Transverse colon (tissue), 4 donors: ENCODE data around the gene PSKH1. TPM values are rescaled to one million over a fixed set of nuclear protein-coding genes. Genes with fewer than 3 reads are reported as not detected.

Source experiments
- DNase-seq: peaks from one replicate; pipeline ENCODE4 v3.0.0-alpha.2; 2019
- H3K27ac ChIP-seq, 4 donors: fragments of 200-600 bp; sonication (generic); 2 replicates each; pipeline ENCODE4 v1.5.1; 2016 to 2018; ENCODE audit warnings: inconsistent platforms in 4 of 4
- H3K27me3 ChIP-seq: fragments of 200-600 bp; sonication (generic); 2 replicates; pipeline ENCODE4 v1.5.1; 2017; ENCODE audit warnings: inconsistent platforms
- H3K36me3 ChIP-seq, 4 donors: fragments of 200-600 bp; sonication (generic); 2 replicates each; pipeline ENCODE4 v1.5.1; 2017 to 2019; ENCODE audit warnings: inconsistent platforms in 4 of 4
- H3K4me1 ChIP-seq, 4 donors: fragments of 200-600 bp; sonication (generic); 2 replicates each; pipeline ENCODE4 v1.5.1; 2017 to 2020; ENCODE audit warnings: inconsistent platforms in 4 of 4
- H3K4me3 ChIP-seq, 4 donors: fragments of 200-600 bp; sonication (generic); 1 replicate in 1 of 4; 2 replicates in 3 of 4; pipeline versions ENCODE4 v1.5.1 to v1.6.1; 2017 to 2019; ENCODE audit warnings: inconsistent platforms in 4 of 4
- H3K9me3 ChIP-seq, 2 donors: fragments of 200-600 bp; sonication (generic); 2 replicates each; pipeline ENCODE4 v1.5.1; 2017 to 2019; ENCODE audit warnings: inconsistent platforms in 2 of 2
- CTCF ChIP-seq, 5 experiments: fragments of 200-600 bp in 3 of 5; fragments of 450-650 bp in 2 of 5; sonication (generic) in 3 of 5; IDR thresholded peaks; 1 replicate in 2 of 5; 2 replicates in 3 of 5; pipeline ENCODE4 v1.5.1; 2016 to 2017; ENCODE audit warnings: antibody characterized with exemption in 5 of 5, inconsistent platforms in 3 of 5, mild to moderate bottlenecking in 2 of 5, moderate library complexity in 1 of 5
- EP300 ChIP-seq: sonication (generic); formaldehyde crosslinking; IDR thresholded peaks from one replicate; pipeline ENCODE4 v1.6.1; 2017; ENCODE audit warnings: antibody characterized with exemption, low read depth
- POLR2A ChIP-seq: fragments of 450-650 bp; IDR thresholded peaks from one replicate; pipeline ENCODE4 v1.6.1; 2016; ENCODE audit warnings: antibody characterized with exemption, mild to moderate bottlenecking, moderate library complexity
- POLR2AphosphoS5 ChIP-seq, 3 donors: sonication (generic); formaldehyde crosslinking; IDR thresholded peaks; one replicate each; pipeline ENCODE4 v1.6.1; 2016; ENCODE audit warnings: antibody characterized with exemption in 3 of 3
- WGBS, 2 donors: methylation state at CpG; one replicate each; pipeline ENCODE4 v1.1.5; 2018; ENCODE audit warnings: low coverage in 1 of 2; 5-methylcytosine and 5-hydroxymethylcytosine counted together
- in situ Hi-C, 4 donors: fragments of 200-750 bp; cut with MboI; loops; one replicate each; pipeline versions ENCODE4 v1.15.0 to v1.15.1; 2017; ENCODE audit warnings: low sequenced_read_pairs in 3 of 4, low pct_ligation_motif_present in 1 of 4, low pct_unique_long_range_greater_than_20kb in 1 of 4
- intact Hi-C: fragments of 100-400 bp; cut with DNase I; formaldehyde crosslinking; loops from one replicate; pipeline ENCODE4 v1.15.1; 2023; ENCODE audit warnings: low total_unique reads
- total RNA-seq, 4 donors: library from RNA; depleted of rRNA; stranded (reverse); fragments of >200 nt; gene quantifications; one replicate each; pipeline ENCODE4 v1.1.0, GENCODE V29; 2016

PSKH1 gene
- total RNA-seq, 4 donors from 2014 or later, result 24.1 to 132 (median 56.2) TPM

GRCh38 chr16:67944690-67945391 lies 51.8 kb downstream of the PSKH1 start:
- WGBS, 2 donors, result 91% methylated on average over 24 of the region's 24 CpGs; no CpG with 5 or more reads in 1 of the 2 donors
- Histone ChIP-seq H3K4me1 (peaks cover 17 to 22% (median 20%) of the 10 kb centered on the region in 4 donors), H3K9me3 (no peaks in the 10 kb centered on the region), H3K27ac (peak overlapping the region; percentile 59 to 89 (median 71)), H3K27me3 (no peaks in the 10 kb centered on the region), H3K36me3 (no peaks in the 10 kb centered on the region), H3K4me3 (no peak overlapping the region)
- TF ChIP-seq CTCF (IDR thresholded peaks at IDR 0.05), result no peak
- TF ChIP-seq POLR2A, result no peak
- TF ChIP-seq POLR2AphosphoS5 (IDR thresholded peaks at IDR 0.05), result no peak
- no peak for TF ChIP-seq EP300
- no peak for DNase-seq
- intact Hi-C loops (no loop called here), in situ Hi-C loops (no loop called here)

GRCh38 chr16:67945392-67945933 lies 52.4 kb downstream of the PSKH1 start:
- in situ Hi-C loops (no loop called here), intact Hi-C loops (no loop called here)
- TF ChIP-seq POLR2AphosphoS5 (IDR thresholded peaks at IDR 0.05) (no peak), EP300 (no peak), POLR2A (no peak), CTCF (IDR thresholded peaks at IDR 0.05) (no peak)
- DNase-seq, result no peak
- Histone ChIP-seq H3K27me3 (no peaks in the 10 kb centered on the region), H3K27ac (peak overlapping the region in 2 of 4 donors; percentile 69 to 89), H3K4me1 (peaks cover 14 to 19% (median 16%) of the 10 kb centered on the region in 4 donors), H3K4me3 (no peak overlapping the region), H3K36me3 (no peaks in the 10 kb centered on the region), H3K9me3 (no peaks in the 10 kb centered on the region)
- WGBS, 2 donors, result 70 to 75% methylated on average over 2 to 16 of the region's 24 CpGs

DNA sequence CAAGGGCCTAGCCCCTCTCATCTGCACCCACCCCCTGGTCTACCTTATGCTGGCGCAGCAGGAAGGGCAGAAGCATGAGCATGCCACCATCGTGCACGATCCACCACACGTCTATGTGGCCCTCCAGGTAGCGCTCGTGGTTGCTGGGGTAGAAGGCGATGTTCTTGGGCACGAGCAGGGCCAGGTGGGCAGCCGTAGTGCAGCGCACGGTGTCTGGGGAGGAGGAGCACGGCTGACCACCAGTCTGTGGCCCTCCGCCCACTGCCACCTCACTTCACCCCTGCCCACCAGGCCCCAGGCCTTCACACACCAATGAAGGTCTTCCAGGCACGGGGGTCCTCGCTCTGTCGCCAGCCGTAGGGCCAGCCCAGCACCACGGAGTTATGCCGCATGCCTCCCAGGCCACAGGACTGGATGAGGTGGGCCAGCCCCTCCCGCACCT lies 53.1 kb downstream of the PSKH1 start:
- in situ Hi-C loops (no loop called here), intact Hi-C loops (no loop called here)
- Histone ChIP-seq H3K4me1 (peaks cover 14 to 19% (median 16%) of the 10 kb centered on the region in 4 donors), H3K4me3 (no peak overlapping the region), H3K27ac (no peak overlapping the region), H3K27me3 (no peaks in the 10 kb centered on the region), H3K36me3 (no peaks in the 10 kb centered on the region), H3K9me3 (no peaks in the 10 kb centered on the region)
- 89% methylated on average over 16 of the region's 20 CpGs; no CpG with 5 or more reads in 1 of the 2 donors for WGBS, 2 donors
- TF ChIP-seq EP300, result no peak
- no peak for TF ChIP-seq POLR2A
- no peak for TF ChIP-seq CTCF (IDR thresholded peaks at IDR 0.05)
- TF ChIP-seq POLR2AphosphoS5 (IDR thresholded peaks at IDR 0.05), result no peak
- no peak for DNase-seq

DNA sequence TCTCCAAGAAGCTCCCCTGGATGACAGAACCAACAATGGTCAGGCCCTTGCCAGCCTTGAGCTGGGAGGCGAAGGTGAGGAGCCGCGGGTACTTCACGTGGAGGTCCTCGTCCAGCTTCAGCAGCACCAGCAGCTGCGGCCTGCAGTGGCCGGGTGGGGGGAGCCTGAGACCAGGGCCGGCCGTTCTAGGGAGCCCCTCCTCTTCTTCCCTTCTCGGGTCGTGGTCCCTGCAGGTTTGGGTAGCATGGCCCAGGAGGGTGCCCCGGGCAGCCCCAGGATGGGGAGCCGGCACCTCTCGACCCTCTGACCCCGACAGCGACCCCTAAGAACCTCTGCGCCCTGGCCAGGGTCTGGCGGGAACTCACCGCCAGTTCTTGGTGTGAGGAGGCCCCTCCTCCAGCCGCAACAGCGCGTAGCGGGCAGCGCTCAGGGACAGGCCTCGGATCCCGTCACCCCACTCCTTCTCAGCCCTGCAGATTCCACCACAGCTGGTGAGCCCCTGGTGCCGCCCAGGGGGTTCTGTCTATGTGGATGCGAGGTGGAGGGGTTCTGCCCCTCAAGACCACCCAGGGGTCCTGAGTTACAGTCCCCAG lies 54.0 kb downstream of the PSKH1 start:
- Histone ChIP-seq H3K27ac (no peak overlapping the region), H3K4me1 (peaks cover 14 to 27% (median 16%) of the 10 kb centered on the region in 4 donors), H3K27me3 (no peaks in the 10 kb centered on the region), H3K9me3 (no peaks in the 10 kb centered on the region), H3K4me3 (no peak overlapping the region), H3K36me3 (no peaks in the 10 kb centered on the region)
- in situ Hi-C loops, result no loop called here
- WGBS, 2 donors, result 85% methylated on average over 25 of the region's 28 CpGs; no CpG with 5 or more reads in 1 of the 2 donors
- DNase-seq, result no peak
- intact Hi-C loops, result no loop called here
- TF ChIP-seq CTCF (IDR thresholded peaks at IDR 0.05) (no peak), EP300 (no peak), POLR2A (no peak), POLR2AphosphoS5 (IDR thresholded peaks at IDR 0.05) (no peak)
